HG03571 (cell line): ENCODE data around the gene NCAPG2.

Experiments
- ATAC-seq: cut with Tn5 transposase; IDR thresholded peaks from one replicate; pipeline ENCODE4 v1.9.1; 2021; ENCODE audit not compliant: unreplicated experiment

Gene NCAPG2

GRCh38 chr7:158603773-158604755 lies 100.5 kb downstream of the NCAPG2 start:
- ATAC-seq: no peak

DNA sequence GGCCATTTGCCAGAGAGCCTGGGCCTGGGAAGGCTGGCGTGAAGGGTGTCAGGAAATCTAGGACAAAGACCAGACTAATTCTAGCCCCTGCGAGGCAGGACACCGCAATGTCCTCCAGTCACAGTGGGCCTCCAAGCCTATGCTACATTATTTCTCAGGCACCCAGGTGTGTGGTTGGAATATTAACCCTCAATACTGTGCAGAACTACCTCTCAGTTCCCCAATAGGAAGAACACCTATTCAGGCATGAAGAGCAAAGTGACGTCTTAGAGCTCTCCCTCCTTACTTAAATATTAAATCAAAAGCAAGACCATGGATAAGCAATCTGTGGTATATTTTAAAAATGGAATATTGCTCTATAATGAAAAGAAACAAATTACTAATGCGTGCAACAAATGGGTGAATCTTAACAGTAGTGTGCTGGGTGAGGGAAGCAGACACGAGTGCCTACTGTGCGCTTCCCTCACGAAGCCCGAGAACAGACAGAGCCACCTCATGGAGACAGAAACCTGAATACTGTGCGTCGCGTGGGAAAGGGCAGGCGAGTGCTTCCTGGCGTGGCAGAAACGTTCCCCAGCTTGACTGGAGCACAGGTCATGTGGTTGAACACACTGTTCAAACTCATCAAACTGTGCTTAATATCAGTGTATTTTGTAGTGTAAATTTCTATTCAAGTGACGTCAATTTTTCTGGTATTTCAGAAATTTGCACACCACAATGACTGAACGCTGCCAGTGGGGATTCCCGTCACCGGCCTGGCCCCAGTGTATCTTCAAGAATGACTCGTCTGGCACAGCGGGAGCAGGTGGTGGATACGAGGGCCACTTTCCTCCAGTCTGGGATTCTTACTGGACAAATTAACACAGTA lies 101.5 kb downstream of the NCAPG2 start:
- no peak for ATAC-seq

DNA sequence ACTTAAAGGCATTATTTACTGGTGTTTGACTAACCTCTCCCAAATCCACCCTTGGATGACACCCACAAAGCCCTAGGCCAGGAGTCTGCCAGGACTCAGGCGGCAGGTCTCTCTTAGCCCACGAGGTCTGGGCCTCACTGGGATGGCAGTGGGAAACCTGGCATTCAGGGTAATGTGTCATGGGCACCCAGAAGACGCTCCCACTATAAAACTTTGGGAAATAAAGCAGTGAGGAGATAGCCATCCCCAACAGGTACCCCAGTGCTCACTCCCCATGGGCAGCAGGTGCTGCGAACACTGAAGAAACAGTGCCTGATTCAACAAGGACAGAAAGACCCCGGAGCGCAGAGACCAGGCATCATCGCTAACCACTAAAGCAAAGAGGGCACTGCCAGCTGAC lies 102.6 kb downstream of the NCAPG2 start:
- ATAC-seq: no peak

GRCh38 chr7:158601090-158601489 lies 103.5 kb downstream of the NCAPG2 start:
- no peak for ATAC-seq

- ATAC-seq: no peak
These were observed 107.9 kb downstream of the NCAPG2 start for GRCh38 chr7:158596745-158597144.

DNA sequence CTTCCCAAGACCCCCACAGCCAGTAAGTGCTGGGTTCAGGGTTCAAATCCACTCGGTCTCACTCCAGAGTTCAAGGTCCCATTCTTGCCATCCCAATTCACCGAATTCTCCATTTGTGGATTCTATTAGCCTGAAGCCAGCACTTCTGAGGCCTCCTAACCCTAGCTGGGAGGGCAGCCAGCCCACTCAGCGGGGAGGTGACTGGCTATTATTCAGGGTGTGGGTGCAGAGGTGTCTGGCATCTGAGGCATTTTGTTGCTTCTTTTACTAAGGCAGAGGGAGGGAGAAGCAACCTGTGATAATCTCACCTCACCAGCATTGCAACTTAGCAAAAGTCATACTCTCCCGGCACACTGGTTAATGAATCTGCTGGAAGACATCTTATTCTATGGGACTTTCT lies 108.3 kb downstream of the NCAPG2 start:
- ATAC-seq: no peak

DNA sequence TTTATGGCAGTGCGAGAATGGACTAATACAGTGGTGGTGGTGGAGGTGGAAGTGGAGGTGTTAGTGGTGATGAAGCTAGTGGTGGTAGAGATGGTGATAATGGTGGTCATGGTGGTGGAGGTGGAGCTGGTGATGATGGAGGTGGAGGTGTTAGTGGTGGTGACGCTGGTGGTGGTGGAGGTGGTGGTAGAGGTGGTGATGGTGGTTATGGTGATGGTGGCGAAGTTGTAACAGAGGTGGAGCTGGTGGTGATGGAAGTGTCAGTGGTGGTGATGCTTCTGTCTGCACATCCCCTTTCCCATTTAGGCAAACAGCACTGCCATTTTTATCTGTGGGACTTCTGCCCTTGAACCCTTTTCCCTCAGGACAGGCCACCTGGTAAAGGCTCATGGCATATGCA lies 109.5 kb downstream of the NCAPG2 start:
- no peak for ATAC-seq

DNA sequence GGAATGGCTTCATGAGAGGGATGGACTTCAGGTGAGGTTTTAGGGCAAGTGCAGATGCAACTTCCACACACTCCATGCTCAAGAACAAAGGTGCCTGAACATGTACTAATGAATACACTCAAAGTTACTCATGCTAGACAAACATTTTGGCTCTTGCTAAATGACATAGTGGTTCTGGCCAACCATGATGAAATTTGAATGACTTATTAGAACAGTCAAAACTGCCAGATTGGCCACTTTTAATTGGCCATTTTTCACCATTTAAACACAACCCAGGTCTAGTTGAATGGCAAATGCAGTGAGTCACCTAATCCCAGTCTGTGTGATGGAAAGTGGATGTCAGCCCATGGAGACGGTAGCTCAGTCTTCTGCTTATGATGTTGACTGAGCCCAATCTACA lies 112.1 kb downstream of the NCAPG2 start:
- no peak for ATAC-seq

- no peak for ATAC-seq
These were observed 112.7 kb downstream of the NCAPG2 start for GRCh38 chr7:158591944-158592343.

DNA sequence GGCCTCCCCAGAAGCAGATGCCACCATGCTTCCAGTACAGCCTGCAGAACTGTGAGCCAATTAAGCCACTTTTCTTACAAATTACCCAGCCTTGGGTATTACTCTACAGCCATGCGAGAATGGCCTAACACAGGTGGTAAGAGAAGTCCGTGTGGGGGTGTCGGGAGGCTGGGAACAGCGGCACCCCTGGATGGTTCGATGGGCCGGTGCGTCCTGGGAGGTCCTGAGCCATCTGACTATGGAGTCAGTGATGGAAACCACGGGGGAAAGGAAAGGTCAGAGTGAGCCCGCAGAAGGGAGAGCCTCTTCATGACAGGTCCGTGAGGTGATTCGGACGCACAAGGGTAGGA lies 114.4 kb downstream of the NCAPG2 start:
- ATAC-seq: no peak

DNA sequence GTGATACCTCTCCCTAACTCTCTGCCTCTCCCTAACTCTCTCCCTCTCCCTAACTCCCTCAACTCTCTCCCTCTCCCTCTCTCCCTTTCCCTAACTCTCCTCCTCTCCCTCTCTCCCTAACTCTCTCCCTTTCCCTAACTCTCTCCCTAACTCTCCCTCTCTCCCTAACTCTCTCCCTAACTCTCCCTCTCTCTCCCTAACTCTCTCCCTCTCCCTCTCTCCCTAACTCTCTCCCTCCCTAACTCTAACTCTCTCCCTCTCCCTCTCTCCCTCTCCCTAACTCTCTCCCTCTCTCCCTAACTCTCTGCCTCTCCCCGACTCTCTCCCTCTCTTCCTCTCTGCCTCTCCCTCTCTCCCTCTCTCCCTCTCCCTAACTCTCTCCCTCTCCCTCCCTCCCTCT lies 115.0 kb downstream of the NCAPG2 start:
- ATAC-seq: no peak

DNA sequence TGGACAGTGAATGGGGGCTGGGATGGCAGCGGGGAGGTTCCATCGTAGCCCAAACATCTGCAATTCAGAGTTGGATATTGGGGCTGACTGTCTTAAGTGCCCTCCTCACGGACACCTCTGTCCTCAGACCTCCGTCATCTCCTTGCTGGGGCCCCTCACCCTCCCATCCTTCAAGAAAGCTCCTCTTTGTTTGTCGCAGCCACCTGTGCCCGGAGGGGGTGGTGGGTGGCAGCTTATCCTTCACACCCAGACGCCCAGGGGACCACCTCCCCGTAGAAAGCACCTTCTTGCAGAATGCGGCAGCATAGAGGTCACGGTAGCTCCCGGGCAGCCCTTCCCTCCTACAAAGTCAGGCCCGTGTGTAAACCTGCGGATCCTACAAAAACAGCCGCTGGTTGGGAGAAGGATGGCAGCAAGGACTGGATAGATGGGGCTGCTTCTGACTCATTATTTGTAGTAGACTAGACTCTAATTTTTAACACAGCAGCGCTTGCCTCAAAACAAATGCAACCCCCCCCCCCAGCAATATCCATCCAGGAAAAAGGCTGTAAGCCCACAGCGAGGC lies 115.6 kb downstream of the NCAPG2 start:
- no peak for ATAC-seq

DNA sequence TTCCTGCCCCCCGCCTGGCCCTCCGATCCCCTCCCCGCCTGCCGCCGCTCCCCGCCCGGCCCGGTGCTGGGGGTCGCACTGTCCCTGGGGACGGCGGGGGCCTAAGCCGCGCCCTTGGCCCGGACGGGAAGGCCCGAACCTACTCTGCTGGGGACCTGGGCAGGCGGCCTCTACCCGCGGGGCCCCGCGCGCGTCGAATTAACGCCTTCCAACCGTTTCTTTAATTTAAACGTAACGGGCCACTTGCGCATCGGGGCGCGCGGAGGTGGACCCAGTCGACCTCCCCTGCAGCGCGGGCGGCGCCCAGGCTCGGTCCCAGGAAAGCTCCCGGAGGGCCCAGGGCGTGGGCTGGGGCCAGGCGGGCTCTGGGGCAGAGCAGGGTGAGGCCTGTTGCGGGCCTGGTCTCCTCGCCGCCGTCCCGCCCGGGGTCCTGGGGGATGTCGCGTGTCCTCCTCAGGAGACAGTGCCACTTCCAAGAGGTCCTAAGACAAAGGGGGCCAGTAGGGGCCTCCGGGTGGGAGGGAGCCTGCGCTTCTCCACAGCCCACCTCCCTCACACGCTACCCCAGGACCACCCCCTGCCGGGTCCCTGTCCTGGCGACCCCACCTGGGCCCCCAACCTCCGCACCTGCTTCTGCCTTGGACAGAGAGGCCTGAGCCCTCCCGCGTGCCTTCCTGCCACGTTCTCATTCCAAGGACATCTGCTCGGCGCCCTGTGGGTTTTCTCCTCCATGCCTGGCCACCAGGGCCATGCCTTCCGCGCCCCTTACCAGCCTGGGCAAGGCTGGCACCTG lies 116.3 kb downstream of the NCAPG2 start:
- ATAC-seq: no peak

DNA sequence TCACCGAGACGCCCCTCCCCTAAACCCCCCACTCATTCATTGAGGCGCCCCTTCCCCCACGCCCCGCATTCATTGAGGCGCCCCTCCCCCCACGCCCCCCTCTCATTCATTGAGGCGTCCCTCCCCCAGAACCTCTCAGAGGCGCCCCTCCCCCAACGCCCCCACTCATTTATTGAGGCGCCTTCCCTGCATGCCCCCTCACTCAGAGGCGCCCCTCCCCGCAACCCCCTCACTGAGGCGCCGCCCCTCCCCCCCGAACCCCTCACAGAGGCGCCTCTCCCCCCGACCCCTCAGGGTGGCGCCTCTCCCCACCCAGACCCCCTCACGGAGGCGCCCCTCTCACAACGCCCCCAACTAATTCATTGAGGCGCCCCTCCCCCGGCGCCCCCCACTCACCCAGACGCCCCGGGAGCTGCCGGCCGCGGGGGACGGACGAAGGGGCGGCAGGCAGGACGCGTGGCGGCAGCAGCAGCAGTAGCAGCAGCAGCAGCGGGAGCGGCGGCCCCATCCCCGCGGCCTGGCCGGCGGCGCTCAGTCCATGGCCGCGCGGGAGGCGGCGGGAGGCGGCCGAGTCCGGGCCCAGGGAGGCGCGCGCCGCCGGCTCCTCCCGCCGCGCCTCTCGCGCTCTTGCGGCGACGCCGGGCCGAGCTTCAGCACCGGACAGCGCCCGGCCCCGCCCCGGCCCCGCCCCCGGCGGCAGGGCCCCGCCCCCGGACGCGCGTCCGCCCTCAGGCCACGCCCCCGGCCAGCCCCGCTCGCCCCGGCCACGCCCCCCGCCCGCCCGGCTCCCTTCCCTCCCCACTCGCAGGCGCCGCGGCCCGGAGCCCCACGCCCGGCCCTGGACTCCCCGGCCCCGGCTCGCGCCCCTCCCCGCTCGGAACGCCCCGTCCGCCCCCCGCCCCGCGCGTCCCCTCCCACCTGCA lies 117.2 kb downstream of the NCAPG2 start, which contains the start of gene PTPRN2:
PTPRN2 (minus strand) TSS at position 662 of the 923 bp plus-strand sequence.
- no peak for ATAC-seq

DNA sequence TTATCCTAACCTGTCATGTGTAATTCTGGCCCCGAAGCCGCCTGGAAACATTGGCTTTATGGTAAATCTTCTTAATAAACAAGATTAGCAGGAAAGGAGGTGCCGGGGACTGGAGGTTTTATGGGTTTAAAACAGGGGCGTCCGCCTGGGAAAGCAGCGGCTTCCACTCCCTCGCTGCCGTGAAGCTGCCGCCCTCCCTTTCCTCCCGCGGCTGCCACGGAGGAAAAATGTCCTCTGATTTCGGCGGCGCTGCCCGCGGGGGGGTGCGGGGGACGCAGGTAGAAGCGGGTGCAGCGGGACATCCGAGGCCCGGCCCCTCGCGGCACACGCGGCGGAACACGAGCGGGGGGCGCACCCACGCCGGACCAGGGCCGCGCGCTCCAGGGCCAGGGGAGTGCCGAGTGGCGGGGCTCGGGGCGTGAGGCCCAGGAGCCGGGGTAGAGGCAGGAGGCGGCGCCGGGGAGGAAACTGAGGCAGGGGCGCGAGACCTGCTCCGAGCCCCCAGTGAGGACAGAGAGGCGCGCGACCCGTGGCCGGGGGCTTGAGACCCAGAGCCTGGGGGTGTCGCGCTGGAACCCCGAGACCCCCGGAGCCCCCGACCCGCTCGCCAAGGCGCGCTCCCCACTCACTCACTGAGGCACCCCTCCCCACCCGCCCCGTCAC lies 118.0 kb downstream of the NCAPG2 start:
- no peak for ATAC-seq

DNA sequence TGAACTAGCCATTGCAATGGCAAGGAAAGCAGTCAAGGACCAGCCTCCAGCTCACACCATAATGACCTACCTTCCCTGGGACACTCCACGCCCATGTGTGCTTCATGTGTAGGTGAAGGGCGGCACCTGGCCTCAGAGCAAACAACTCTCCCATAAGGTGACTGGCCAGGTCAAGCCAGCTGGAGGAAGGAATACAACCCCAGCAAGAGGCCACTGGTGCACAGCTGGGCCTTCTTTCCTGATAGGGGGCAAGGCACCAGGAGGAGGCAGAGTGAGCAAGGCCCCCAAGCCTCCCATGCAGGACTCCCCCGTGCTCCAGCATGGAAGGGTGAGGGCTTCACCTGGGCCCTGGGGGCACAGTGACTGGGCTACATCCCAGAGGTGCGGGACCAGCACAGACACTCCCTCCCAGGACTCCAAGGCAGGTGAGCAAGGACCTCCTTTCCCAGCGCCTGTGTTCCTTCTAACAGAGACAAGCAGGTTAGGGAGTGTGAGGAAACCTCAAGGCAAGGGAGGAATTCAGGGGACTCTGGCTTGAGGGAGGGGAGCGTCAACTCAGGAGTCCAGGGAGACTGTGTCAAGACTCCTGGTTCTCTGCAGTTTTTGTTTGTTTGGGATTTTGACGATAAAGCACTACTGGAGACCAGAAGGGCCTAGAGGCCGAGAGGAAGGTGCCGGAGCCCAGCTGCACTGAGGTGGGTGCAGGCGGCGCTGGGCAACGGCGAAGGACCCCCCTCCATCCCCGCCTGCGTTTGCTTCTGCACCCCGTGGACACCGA lies 118.7 kb downstream of the NCAPG2 start:
- ATAC-seq: no peak

GRCh38 chr7:158584407-158584806 lies 120.2 kb downstream of the NCAPG2 start:
- ATAC-seq: no peak

DNA sequence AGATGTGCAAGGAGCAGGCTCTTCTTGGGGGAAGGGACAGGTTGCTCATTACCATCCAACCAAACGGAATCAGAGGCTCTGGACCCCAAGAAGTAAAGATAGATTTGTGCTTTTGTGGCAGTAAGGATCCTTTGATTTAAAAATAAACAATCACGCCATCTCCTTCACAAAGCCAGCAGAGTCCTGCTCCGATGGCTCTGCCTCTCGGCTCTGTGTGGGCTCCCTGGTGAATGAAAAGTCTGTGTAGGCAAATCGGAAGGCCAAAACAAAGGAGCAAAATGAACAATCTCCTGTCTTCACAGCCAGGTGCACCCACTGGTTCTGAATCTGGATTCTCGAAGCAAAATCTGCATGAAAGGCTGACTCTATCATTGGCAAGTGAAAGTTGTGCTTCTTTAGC lies 120.8 kb downstream of the NCAPG2 start:
- no peak for ATAC-seq
